ENCODE results near the gene CD2AP.
"Not testable (repeated sequence)": the region's sequence is repeated elsewhere in the genome, so short reads cannot be mapped to it uniquely, and the experiment has no call there.

The CD2AP gene

GRCh38 chr6:47495954-47496545 is 18.5 kb downstream of the CD2AP start:
- DNase-seq (ENCODE audit: low read depth in 2 of 2): no peak

- no peak for DNase-seq (ENCODE audit: low read depth in 2 of 2)
Measured at GRCh38 chr6:47496935-47497579, 19.5 kb downstream of the CD2AP start.

- no peak for DNase-seq (ENCODE audit: low read depth in 2 of 2)
Measured at GRCh38 chr6:47502920-47503319, 25.3 kb downstream of the CD2AP start.

- DNase-seq (ENCODE audit: low read depth in 2 of 2): no peak
Measured at GRCh38 chr6:47509937-47510336, 32.3 kb downstream of the CD2AP start.

- DNase-seq (ENCODE audit: low read depth in 2 of 2): no peak
Measured at GRCh38 chr6:47512872-47513271, 35.3 kb downstream of the CD2AP start.

DNA sequence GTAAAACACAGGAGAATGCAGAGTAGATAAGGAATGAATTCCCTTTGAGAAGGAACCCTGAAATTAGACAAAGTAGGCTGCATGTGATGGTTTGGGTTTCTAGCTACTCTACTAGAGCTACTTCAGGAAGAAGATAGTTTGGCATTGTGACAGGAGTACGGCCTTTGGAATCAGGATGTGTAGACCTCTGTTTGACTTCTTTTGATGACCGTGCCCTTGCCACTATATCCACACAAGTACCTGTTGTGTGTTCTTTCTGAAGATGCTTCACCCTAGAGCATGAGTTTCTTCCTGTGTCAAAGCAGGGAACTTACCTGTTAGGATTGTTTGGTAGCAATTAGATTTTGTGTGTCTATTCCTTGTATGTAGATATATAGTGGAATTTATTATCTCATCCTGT is 41.7 kb downstream of the CD2AP start:
- no peak for DNase-seq (ENCODE audit: low read depth in 2 of 2)

DNA sequence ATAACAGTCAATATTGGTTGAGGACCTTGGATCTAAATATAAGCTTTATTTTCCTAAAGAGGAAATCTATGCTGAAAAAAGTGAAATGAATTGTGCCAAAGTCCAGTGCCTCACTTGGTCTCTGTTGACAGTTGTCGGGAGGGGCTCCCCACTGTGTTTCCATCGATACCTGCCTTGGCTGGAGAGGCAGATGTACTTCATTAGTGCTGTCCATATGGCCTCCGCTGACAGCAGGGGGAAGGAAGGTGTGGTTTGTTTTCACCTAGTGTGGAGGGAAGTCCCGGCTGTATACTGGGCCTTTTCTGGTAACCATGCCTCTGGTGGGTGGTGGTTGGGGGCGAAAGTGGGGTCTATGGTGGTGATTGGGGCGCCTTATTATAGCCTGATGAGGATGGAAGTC is 42.7 kb downstream of the CD2AP start:
- no peak for DNase-seq (ENCODE audit: low read depth in 2 of 2)

DNA sequence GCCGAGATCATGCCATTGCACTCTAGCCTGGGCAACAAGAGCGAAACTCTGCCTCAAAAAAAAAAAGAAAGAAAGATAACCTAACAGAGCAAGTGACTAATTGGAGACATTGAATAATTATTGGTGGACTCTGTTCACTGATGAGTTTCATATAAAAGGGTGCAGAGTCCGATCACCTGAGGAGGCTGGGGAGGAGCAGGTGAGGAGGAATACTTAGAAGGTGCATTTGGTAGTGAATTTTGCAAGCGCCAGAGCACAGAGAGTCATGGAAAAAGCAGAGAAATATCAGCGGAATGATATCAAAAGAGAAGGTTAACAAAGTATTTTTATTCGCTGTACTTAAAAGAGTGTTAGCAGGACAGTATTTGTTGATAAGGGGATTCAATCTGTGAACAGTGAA is 44.4 kb downstream of the CD2AP start:
- no peak for DNase-seq (ENCODE audit: low read depth in 2 of 2)

- no peak for DNase-seq (ENCODE audit: low read depth in 2 of 2)
Measured at GRCh38 chr6:47524136-47524845, 46.7 kb downstream of the CD2AP start.

GRCh38 chr6:47525330-47526057 is 47.9 kb downstream of the CD2AP start:
- DNase-seq (ENCODE audit: low read depth in 2 of 2): no peak

GRCh38 chr6:47527274-47527673 is 49.7 kb downstream of the CD2AP start:
- DNase-seq (ENCODE audit: low read depth in 2 of 2): no peak

- no peak for DNase-seq (ENCODE audit: low read depth in 2 of 2)
Measured at GRCh38 chr6:47529734-47530133, 52.1 kb downstream of the CD2AP start.

DNA sequence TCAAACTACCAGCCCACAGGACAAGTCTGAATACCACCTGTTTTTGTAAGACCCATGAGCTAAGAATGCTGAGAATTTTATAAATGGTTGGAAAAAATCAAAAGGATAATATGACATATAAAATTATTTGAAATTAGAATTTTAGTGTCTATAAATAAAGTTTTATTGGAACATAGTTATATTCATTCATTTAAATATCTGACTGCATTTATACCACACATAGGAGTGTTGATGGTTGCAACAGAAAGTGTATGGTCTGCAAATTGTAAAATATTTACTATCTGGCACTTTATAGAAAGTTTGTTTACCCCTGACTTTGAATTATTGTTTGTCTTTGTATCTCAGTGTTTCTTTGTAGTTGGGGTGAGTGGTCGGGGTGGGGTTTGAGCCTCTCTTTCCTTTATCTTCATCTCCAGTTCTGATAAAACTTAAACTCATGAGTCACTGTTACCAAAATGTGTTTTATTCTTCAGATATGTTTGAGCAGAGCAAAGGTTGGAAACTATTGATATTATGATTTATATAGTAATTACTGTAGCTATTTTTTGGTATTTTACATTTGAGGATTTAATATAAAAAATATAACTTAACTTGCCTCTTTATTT is 55.5 kb downstream of the CD2AP start:
- no peak for DNase-seq (ENCODE audit: low read depth in 2 of 2)

DNA sequence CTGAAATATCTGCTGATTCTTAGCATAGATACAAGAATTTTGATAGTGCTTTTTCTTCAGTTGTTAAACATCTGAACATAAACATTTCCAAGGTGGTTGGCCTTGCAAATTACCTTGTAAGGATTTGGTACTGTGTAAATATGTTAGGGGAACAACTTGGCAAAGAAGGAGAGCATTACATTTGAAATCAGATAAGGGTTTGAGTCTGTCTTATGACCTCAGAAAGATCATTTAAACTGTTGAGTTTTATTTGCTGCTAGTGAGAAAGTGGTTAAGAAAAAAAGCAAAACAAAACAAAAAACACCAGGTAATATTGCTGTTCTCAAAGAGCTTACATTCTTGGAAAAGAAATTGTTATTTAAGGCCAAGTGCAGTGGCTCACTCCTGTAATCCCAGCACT is 56.5 kb downstream of the CD2AP start:
- no peak for DNase-seq (ENCODE audit: low read depth in 2 of 2)

DNA sequence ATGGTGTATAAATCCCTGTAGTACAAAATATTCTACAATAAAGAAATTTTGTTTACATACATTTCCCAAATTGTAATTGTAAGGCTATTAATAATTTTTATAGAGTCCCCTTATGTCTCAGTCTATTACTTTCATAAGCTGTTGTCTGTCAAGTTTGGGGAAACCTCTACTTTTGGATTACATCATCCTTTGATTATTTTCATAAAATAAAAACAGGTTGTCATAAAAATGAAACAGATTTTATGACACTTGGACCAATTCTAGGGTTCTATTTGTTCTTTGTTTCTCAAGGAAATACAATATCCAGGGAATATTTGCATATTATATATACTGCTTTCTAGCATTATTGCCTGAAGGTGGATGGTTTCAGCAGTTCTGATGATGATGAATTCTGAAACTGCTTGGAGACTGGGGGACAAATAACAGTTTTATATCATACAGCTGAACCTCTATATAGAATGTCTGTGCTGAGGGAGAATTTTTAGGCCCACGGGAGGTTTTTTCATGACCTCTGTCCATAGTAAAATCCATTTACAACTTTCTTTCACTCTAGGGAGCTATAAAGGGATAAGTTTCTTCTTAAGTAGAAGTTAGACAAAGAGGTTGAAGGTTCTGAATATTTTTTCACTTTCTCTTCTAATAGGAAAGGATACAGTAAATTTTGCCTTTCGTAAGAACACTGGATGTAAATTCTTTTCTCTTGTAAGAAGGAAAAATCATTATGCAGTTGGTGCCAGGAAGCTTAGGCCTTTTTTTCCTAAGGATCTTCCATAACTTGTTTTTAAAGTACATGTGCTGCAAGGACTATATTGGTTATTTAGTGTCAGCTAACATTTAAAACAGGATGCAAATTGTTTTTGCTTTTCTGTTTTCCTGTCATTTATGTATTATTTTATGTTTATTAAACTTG is 58.0 kb downstream of the CD2AP start:
- no peak for DNase-seq (ENCODE audit: low read depth in 2 of 2)

- no peak for DNase-seq (ENCODE audit: low read depth in 2 of 2)
Measured at GRCh38 chr6:47536816-47537401, 59.3 kb downstream of the CD2AP start.

- no peak for DNase-seq (ENCODE audit: low read depth in 2 of 2)
Measured at GRCh38 chr6:47545223-47545622, 67.6 kb downstream of the CD2AP start.

GRCh38 chr6:47551670-47552069 is 74.1 kb downstream of the CD2AP start:
- DNase-seq (ENCODE audit: low read depth in 2 of 2): no peak

GRCh38 chr6:47552319-47552718 is 74.7 kb downstream of the CD2AP start:
- no peak for DNase-seq (ENCODE audit: low read depth in 2 of 2)

GRCh38 chr6:47553243-47553642 is 75.7 kb downstream of the CD2AP start:
- DNase-seq (ENCODE audit: low read depth in 2 of 2): not testable (repeated sequence)

- DNase-seq (ENCODE audit: low read depth in 2 of 2): not testable (repeated sequence)
Measured at GRCh38 chr6:47556459-47556858, 78.9 kb downstream of the CD2AP start.
